ENCODE measurements around the gene SEMA3G. TPM values are rescaled to one million over a fixed set of nuclear protein-coding genes. Genes with fewer than 3 reads are reported as not detected.
A peak's percentile ranks its signal among the peaks of the same experiment; 100 is the strongest.

Gene SEMA3G
- polyA plus RNA-seq, 1 experiment: not detected

DNA sequence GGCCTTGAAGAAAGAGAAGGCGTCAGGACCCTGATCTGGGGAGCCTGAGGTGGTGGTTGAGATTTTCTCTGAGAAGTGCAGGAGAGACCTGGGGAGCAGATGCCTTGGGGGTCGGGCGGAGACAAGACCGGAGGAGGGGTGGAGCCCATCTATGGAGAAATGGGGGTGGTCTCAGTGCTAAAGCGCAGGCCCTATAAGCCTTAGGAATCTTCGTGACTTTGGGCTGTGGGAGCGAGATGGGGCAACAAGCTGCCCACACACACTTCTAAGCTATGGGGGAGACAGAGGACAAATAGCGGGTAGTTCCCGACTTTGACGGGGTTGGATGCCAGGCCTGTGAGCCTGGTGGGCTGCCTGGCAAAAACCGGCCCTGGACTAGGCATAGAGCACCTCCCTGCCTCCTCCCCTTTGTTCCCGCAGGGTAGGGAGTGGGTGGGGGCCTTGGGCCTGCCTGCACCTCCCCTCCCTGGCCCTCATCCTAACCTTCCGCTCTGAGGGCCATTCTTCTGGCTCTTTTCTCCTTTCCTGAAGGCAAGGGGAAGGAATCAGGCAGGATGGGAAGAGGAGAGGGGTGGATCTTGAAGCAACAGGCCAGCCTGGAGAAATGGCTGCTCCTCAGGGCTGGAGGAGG, 11.4 kb upstream of the SEMA3G start:
- TF ChIP-seq, protein P1, sequence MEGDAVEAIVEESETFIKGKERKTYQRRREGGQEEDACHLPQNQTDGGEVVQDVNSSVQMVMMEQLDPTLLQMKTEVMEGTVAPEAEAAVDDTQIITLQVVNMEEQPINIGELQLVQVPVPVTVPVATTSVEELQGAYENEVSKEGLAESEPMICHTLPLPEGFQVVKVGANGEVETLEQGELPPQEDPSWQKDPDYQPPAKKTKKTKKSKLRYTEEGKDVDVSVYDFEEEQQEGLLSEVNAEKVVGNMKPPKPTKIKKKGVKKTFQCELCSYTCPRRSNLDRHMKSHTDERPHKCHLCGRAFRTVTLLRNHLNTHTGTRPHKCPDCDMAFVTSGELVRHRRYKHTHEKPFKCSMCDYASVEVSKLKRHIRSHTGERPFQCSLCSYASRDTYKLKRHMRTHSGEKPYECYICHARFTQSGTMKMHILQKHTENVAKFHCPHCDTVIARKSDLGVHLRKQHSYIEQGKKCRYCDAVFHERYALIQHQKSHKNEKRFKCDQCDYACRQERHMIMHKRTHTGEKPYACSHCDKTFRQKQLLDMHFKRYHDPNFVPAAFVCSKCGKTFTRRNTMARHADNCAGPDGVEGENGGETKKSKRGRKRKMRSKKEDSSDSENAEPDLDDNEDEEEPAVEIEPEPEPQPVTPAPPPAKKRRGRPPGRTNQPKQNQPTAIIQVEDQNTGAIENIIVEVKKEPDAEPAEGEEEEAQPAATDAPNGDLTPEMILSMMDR (IDR thresholded peaks at IDR 0.05; ENCODE audit: insufficient read depth, low read depth, low read length): no peak
- no peak for DNase-seq (ENCODE audit: low read depth)
- POLR2A ChIA-PET: no interaction called here

DNA sequence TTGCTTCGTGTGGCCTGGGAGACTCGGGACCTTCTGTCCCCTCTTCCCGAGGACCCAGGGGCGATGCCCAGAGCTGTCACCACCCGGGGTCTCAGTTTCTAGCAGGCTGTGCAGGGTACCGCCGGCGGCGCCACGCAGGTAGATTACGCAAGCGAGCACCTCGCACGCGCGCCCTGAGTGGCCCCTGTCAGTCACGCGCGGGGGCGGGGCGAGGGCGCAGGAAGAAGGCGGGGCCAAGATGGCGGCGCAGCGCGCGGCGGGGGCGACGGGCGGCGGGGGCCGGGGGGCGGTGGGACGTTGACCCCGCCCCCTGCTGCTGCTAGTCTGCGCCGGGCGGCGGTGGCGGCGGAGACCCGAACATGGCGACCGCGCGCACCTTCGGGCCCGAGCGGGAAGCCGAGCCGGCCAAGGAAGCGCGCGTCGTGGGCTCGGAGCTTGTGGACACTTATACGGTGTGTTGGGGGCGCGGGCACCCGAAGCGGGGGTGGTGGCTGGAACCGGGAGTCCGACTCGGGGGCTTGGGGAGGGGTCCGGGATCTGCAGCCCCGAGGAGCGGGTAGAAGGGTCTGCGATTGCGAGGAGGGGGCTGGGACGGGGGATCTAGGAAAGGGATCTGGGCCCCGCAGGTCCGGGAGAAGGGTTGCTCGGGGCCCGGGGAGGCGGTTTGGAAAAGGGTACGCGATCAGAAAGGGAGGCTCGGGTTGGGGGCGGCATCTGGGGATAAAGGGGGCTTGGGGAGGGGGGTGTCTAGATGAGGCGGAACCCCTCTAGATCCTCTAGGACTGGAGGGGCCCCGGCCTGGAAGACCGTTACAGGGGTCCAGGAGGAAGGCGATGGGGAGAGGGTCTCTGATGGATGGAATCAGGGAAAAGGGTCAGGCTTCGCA, 10.6 kb upstream of the SEMA3G start, which contains the start of gene NISCH:
NISCH (plus strand) TSS at position 322 of the 886 bp plus-strand sequence; CDS start at position 360, 38 bp downstream.
- Histone ChIP-seq H3K4me3 (ENCODE audit: low read depth, low read length) (peak within 1 kb of the TSS; percentile 95), H3K27me3 (ENCODE audit: control insufficient read depth, insufficient read depth, low read length) (no peaks in the 10 kb centered on the region), H3K36me3 (ENCODE audit: control insufficient read depth, insufficient read depth, low read length) (peaks cover 17% of the 10 kb centered on the region)
- POLR2A ChIA-PET: no interaction called here
- TF ChIP-seq, protein P1 (IDR thresholded peaks at IDR 0.05; ENCODE audit: insufficient read depth, low read depth, low read length): no peak
- no peak for DNase-seq (ENCODE audit: low read depth)
- CTCF ChIA-PET: interaction anchor here (4.5 kb wide), 1 partner anchor 9 kb away, joined by 31 read pairs; the partner anchor contains the start of gene SEMA3G

More for the DNA sequence above, 11.4 kb upstream of the SEMA3G start:
- H3K4me3 ChIP-seq (ENCODE audit: low read depth, low read length): peak overlapping the region; percentile 95
- CTCF ChIA-PET: interaction anchor here (1.0 to 4.5 kb wide), 3 partner anchors 10 to 117 kb away, joined by 3 to 31 read pairs (median 4); partner anchors contain the start of gene SEMA3G
- H3K36me3 ChIP-seq (ENCODE audit: control insufficient read depth, insufficient read depth, low read length): peaks cover 18% of the 10 kb centered on the region
- H3K27me3 ChIP-seq (ENCODE audit: control insufficient read depth, insufficient read depth, low read length): no peaks in the 10 kb centered on the region

DNA sequence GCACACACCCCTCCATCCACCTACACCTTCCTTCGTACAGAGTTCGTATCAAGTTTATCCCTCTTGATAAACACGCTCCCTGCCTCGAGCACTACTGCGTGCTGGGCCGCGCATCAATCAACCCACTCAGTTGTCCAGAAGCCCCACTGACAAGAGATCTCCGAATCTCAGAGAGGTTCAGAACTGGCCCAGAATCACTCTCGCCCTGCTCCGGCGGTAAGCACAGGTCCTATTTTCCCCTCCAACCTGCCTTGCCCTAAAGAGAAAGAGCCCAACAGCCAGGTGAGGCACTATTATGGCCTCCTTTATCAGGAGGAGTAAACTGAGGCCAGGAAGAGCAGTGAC, 10.0 kb upstream of the SEMA3G start:
- no peak for DNase-seq (ENCODE audit: low read depth)
- ChIA-PET CTCF (interaction anchor here (12.4 kb wide), 1 partner anchor 23 kb away, joined by 445 read pairs; no protein-coding TSS in a partner anchor), POLR2A (no interaction called here)
- no peaks in the 10 kb centered on the region for H3K27me3 ChIP-seq (ENCODE audit: control insufficient read depth, insufficient read depth, low read length)
- peak overlapping the region; percentile 95 for H3K4me3 ChIP-seq (ENCODE audit: low read depth, low read length)
- peaks cover 13% of the 10 kb centered on the region for H3K36me3 ChIP-seq (ENCODE audit: control insufficient read depth, insufficient read depth, low read length)
- TF ChIP-seq, protein P1 (IDR thresholded peaks at IDR 0.05; ENCODE audit: insufficient read depth, low read depth, low read length): no peak

DNA sequence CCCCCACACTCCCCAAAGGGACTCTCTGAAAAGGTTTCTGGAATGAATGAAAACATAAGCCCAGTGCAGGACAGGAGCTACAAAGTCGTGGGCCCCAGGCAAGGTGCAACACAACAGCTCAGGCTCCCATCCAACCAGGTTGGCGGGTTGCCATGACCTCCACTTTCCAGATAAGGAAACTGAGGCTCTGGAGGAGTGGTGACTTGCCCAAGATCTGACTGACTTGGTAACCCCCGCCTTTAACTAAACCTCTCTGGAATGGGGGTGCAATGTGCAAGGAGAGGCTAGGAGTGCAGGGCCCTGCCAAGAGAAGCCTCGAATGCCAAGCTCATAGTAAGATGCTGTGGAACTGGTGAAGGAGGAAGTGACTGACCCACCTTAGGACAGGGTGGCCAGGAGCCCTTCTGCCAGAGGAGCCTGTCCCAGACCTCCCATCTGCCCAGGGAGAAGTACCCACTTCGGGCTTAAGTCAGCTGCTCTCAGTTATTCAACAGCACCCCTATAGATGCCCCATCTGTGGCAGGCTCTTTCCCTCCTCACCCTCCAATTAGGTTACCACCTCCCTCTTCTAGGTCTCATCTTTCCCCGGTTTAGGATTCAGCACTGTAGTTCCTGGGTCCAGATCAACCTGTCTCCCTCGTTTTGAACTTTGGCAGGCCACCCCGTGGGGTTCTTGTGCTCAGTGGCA, 9.5 kb upstream of the SEMA3G start:
- POLR2A ChIA-PET: no interaction called here

More for the DNA sequence above, 9.5 kb upstream of the SEMA3G start:
- peaks cover 13% of the 10 kb centered on the region for H3K36me3 ChIP-seq (ENCODE audit: control insufficient read depth, insufficient read depth, low read length)
- CTCF ChIA-PET: interaction anchor here (1.0 to 12.4 kb wide), 3 partner anchors 18 to 42 kb away, joined by 3 to 445 read pairs (median 6); no protein-coding TSS in a partner anchor
- TF ChIP-seq, protein P1 (IDR thresholded peaks at IDR 0.05; ENCODE audit: insufficient read depth, low read depth, low read length): no peak
- no peak for DNase-seq (ENCODE audit: low read depth)
- no peak overlapping the region for H3K4me3 ChIP-seq (ENCODE audit: low read depth, low read length)
- H3K27me3 ChIP-seq (ENCODE audit: control insufficient read depth, insufficient read depth, low read length): no peaks in the 10 kb centered on the region

Measured in BJ (cell line).